GM21737 (cell line): ENCODE measurements around the gene PCSK6.

Experiments
- ATAC-seq: cut with Tn5 transposase; IDR thresholded peaks from one replicate; pipeline ENCODE4 v1.9.1; 2021; ENCODE audit warnings: mild to moderate bottlenecking, moderate library complexity; ENCODE audit not compliant: unreplicated experiment

PCSK6 gene

DNA sequence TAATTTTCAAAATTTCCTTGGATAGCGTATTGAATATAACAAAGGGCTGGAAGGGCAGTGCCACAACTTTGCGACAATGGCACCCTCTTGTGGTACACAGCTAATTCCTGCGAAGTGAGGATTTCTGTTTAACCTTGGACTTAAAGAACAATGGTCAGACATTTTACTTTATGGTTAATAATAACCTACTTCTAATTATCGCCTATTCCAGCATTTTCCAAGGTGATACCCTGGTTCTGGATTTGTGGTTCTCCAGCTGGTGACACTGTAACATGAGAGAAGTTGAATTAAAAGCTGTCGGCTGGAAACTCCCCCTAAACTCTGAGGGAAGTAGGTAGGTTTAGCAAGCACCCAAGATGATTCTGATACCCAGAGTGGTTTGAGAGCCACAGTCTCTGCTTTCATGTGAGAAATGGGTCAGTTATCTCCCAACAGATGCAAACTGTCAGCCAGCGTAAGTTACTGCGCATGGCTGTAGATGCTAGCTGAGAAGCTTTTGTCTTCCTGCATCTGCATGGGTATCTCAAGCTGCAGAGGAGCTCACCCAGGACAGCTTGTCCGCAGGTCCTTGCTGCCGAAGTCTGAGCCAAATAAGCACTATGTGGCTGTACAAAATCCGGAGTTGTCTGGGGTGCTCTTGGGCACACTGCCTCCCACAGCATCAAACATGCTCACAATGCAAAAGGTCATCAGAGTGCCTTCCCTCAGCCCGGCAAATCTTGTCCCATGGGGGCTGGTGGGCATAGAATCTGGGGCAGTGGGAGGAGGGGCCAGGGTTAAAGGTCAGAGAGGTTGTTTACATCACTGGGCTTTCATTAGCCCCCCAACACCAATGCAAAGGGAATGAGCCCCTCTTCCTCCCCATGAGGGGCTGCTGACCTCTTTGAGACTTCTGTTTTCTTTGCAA lies 231.0 kb downstream of the PCSK6 start:
- no peak for ATAC-seq

DNA sequence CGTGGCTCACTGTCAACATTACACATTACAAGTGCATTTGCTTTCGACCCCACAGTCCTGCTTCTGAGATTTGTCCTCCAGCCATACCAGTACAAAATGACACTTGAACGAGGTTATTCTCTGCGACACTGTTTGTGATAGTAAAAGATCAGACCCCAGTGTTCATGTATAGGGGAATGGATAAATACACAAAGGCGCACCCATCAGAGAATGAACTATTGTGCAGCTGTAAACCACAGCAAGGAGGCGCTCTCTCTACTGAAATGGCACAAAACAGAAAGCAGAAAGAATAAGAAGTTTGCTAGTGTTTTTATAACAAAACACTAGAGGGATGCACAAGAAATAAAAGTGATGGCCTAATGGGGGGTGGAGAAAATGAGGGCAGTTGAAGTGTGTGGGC lies 232.8 kb downstream of the PCSK6 start:
- no peak for ATAC-seq

DNA sequence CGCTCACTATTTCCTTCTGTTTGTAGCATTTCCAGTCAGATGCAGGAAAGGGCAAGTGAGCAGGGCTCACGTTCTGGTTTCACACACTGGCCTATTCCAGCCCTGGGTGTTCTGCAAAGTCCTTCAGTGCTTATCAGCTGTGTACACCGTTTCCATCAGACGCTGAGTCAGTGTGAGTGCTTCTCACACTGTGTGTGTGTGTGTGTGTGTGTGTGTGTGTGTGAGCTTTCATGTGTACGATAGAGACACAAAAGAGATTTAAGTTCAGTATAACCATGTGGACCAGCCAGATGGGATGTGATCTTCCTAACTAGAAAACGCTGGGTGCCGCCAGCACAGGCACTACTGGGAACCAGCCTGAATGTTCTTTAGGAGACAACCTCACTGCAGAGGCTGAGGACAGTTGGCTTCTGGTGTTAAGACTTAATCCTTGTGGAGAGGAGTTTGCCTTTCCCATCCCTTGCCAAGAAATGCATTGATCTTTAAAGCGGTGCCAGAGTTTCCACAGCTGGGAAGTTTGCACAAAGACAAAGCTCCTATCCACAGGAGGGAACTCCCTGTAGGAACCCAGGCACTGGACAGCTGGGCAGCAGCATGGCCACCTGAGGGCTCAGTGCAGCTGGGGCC lies 233.8 kb downstream of the PCSK6 start:
- ATAC-seq = no peak

DNA sequence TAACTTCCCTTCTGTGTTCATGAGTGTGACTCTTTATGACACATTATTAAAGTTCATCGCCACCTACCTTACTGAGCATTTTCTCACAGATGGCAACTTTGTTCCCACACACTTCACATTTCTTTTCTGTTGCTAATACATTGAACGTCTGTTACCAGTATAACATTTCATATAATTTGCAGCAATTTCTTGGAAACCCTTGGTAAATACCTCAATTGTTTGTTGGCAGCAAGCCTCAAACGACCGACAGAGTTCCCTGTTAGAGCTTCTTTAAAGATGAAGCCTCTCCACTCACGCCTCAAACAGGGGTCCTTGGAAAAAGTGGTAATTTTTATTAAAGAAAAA lies 234.5 kb downstream of the PCSK6 start:
- ATAC-seq = no peak

DNA sequence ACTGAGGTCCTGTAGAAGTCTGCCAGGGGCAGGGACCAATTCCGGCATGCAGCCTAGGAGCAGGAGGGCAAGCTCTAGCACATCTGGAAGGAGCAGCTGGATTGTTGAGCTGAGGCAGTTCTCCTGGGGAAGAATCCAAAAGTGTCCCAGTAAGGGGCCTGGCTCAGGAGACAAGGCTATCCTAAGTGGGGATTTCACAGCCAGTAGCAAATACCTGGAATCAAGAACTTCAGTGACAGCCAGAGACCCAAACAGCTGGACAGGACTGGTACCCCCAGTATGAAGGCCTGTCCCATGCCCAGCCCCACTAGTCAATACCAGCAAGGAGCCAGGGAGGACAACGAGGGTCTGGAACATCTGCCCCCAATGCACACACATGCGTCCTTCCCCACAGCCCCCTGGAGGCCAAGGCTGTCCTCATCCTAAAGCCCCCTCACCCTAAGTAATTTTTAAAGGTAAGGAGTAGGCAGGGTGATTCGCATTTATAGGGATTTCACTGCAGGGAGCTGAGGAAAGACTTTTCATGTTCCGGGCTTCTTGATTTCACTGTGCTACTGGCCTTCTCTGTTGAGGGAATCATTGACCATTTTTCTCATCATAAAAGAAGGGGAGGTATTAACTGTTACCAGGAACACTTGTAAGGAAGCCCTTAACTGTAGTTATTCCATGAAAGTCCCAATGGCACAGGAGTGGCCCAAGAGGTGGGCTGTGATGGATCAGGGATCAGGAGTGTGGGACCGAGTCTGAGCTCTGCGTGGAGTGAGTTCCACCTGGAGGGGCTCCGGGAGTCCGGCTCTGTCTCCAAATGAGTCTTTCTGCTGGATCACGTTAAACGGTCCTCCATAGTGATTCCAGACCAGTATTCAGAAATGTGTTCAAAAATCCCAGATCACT lies 235.1 kb downstream of the PCSK6 start:
- no peak for ATAC-seq
